ENCODE data around the gene ANKRD34B. TPM values are rescaled to one million over a fixed set of nuclear protein-coding genes. Genes with fewer than 3 reads are reported as not detected.

Gene ANKRD34B
- total and polyA plus RNA-seq, 2 of the 13 experiments (the other 11 are each of a cell fraction or from before 2014, with no cell fraction given): 0.01 to 0.04 TPM

DNA sequence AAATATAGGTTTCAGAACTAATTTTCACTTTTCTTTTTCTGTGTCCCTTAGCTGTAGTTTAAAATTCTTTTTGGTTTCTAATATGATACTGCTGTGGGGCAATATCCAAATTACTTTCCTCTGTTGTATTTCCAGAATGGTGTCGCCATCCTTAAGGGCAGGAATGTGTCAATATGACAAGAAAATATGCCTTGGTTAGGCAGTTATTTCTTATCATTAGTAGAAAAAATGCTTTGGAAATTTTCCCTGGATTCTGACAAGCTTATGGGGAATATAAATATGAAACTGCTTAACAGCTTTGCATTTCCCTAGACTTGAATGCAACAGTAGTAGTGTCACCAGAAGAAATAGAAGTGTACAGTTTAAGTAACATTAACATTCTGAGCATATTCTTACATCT, 29.4 kb downstream of the ANKRD34B start:
- CTCF ChIA-PET (ENCODE audit: low intra/inter-chr PET ratio, low total read pairs): no interaction called here
- FAIRE-seq (no peak), DNase-seq (ENCODE audit: low spot score) (no peak), ATAC-seq (no peak)
- Histone ChIP-seq H3K27ac (ENCODE audit: extremely low read length, insufficient read depth, low read length) (no peak overlapping the region), H3K4me2 (ENCODE audit: low read depth, low read length) (no peak overlapping the region), H3K4me3 (replicated peaks in 1 of 3; ENCODE audit: insufficient read depth in 1 of 3, low read depth in 2 of 3, low read length in 3 of 3) (no peak overlapping the region), H3K79me2 (ENCODE audit: insufficient read depth, low read length) (no peaks in the 10 kb centered on the region), H3K4me1 (ENCODE audit: insufficient read depth, low read length) (no peaks in the 10 kb centered on the region), H4K20me1 (ENCODE audit: insufficient read depth, low read length) (no peaks in the 10 kb centered on the region), H3K27me3 (ENCODE audit: control insufficient read depth in 1 of 2, insufficient read depth in 2 of 2, low read length in 2 of 2) (no peaks in the 10 kb centered on the region; a peak in 1 of 5 replicates), H2AFZ (ENCODE audit: low read length) (no peak overlapping the region), H3K9me3 (ENCODE audit: low read length) (no peaks in the 10 kb centered on the region), H3K9ac (ENCODE audit: insufficient read depth, low read depth, low read length) (no peak overlapping the region), H3K36me3 (replicated peaks in 1 of 2; ENCODE audit: control insufficient read depth in 1 of 2, insufficient read depth in 2 of 2, low read length in 2 of 2) (no peaks in the 10 kb centered on the region)
- 89% methylated on average over 1 of the region's 1 CpG for WGBS (ENCODE audit: low lambda C conversion rate)
- POLR2A ChIA-PET: no interaction called here
- in situ Hi-C loops (cut with HindIII; ENCODE audit: extremely low pct_ligation_motif_present, low pct_unique_long_range_greater_than_20kb): no loop called here
- TF ChIP-seq MTA1 (CRISPR knock-in tag; IDR thresholded peaks at IDR 0.05; ENCODE audit: borderline replicate concordance) (no peak), ZNF841 (CRISPR knock-in tag; IDR thresholded peaks at IDR 0.05; ENCODE audit: borderline replicate concordance) (no peak), ZNF556 (CRISPR knock-in tag; IDR thresholded peaks at IDR 0.05; ENCODE audit: borderline replicate concordance) (no peak), TOPORS (CRISPR knock-in tag; IDR thresholded peaks at IDR 0.05) (no peak), HMG20A (CRISPR knock-in tag; IDR thresholded peaks at IDR 0.05; ENCODE audit: borderline replicate concordance) (no peak), HCFC1 (IDR thresholded peaks at IDR 0.05; ENCODE audit: low read depth, low read length) (no peak), ZNF720 (CRISPR knock-in tag; IDR thresholded peaks at IDR 0.05) (no peak), ZIK1 (CRISPR knock-in tag; IDR thresholded peaks at IDR 0.05; ENCODE audit: borderline replicate concordance, low read depth) (no peak)
- TF ChIP-seq, protein P1, sequence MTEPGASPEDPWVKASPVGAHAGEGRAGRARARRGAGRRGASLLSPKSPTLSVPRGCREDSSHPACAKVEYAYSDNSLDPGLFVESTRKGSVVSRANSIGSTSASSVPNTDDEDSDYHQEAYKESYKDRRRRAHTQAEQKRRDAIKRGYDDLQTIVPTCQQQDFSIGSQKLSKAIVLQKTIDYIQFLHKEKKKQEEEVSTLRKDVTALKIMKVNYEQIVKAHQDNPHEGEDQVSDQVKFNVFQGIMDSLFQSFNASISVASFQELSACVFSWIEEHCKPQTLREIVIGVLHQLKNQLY (CRISPR knock-in tag; IDR thresholded peaks at IDR 0.05): no peak
- TF ChIP-seq, protein P2, sequence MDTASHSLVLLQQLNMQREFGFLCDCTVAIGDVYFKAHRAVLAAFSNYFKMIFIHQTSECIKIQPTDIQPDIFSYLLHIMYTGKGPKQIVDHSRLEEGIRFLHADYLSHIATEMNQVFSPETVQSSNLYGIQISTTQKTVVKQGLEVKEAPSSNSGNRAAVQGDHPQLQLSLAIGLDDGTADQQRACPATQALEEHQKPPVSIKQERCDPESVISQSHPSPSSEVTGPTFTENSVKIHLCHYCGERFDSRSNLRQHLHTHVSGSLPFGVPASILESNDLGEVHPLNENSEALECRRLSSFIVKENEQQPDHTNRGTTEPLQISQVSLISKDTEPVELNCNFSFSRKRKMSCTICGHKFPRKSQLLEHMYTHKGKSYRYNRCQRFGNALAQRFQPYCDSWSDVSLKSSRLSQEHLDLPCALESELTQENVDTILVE (CRISPR knock-in tag; IDR thresholded peaks at IDR 0.05): no peak
- intact Hi-C loops (cut with micrococcal nuclease; ENCODE audit: unreplicated experiment): no loop called here
- no TSS peak for BruUV-seq (replicated peaks)
